GM21360 (cell line): ENCODE results near the gene TSPY1.
"Not testable (repeated sequence)": the region's sequence is repeated elsewhere in the genome, so short reads cannot be mapped to it uniquely, and the experiment has no call there.

ENCODE experiments used
- ATAC-seq: cut with Tn5 transposase; IDR thresholded peaks from one replicate; pipeline ENCODE4 v1.9.1; 2021; ENCODE audit warnings: mild to moderate bottlenecking, moderate library complexity; ENCODE audit not compliant: unreplicated experiment

TSPY1 gene, protein sequence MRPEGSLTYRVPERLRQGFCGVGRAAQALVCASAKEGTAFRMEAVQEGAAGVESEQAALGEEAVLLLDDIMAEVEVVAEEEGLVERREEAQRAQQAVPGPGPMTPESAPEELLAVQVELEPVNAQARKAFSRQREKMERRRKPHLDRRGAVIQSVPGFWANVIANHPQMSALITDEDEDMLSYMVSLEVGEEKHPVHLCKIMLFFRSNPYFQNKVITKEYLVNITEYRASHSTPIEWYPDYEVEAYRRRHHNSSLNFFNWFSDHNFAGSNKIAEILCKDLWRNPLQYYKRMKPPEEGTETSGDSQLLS

DNA sequence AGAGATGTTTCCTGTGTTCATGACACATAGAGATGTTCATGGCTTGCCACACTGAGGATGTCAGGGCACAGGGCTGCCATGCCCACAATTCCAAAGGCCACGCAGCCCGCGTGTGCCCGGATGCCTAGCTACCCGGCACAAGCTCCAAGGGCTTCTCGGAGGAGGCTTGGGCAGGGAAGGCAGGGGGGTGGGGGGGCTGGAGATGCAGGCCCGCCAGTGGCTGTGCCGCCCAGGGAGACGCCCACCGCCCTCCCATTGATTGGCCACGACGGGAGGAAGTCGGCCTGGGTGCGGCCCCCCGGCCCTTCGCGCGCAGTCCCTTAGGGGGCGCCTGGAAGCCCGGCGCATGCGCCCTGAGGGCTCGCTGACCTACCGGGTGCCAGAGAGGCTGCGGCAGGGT is at the start of gene TSPY1:
Gene TSPY1 (plus strand): TSS at position 301 of the 400 bp plus-strand sequence. CDS start 46 bp downstream, at position 347.
- not testable (repeated sequence) for ATAC-seq

DNA sequence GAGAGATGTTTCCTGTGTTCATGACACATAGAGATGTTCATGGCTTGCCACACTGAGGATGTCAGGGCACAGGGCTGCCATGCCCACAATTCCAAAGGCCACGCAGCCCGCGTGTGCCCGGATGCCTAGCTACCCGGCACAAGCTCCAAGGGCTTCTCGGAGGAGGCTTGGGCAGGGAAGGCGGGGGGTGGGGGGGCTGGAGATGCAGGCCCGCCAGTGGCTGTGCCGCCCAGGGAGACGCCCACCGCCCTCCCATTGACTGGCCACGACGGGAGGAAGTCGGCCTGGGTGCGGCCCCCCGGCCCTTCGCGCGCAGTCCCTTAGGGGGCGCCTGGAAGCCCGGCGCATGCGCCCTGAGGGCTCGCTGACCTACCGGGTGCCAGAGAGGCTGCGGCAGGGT is 20.2 kb downstream of the TSPY1 start, which contains the start of gene TSPY9:
Gene TSPY9 (plus strand): TSS at position 301 of the 400 bp plus-strand sequence. CDS start 46 bp downstream, at position 347.
- ATAC-seq = not testable (repeated sequence)

DNA sequence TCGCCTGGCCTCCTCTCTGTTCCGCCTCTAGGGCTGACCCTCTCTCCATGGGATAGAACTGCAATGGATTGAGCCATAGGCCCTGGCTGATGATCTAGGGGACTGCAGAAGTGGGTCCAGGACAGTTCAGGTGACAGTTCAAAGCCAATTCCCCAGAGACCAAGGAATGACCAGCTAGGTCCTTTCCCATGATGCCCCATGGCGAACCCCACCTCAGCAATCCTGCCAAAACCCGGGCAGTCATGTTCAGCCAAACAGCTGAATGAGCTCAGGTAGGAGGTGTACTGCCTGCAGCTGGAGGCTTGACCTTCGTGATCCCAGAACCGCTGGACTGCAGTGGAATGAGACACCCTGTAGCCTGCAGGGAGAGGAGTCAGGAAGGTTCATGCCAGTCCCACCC is 37.6 kb downstream of the TSPY1 start:
- not testable (repeated sequence) for ATAC-seq

DNA sequence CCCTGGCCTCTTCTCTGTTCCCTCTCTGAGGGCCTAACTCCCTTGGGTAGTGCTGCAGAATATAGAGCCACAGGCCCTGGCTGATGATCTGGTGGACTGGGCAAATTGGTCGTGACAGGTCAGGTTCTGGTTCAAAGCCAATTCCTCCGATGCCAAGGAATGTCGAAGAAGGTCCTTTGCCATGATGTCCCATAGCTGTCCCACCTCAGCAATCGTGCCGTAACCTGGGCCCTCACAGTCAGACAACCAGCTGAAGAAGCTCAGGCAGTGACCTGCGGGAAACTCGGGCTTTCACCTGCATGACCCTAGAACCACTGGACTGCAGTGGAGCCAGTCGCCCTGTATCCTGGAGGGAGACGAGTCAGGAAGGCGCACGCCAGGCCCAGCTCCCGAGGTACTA is 49.5 kb downstream of the TSPY1 start:
- not testable (repeated sequence) for ATAC-seq
